GM06990 (cell line): Measurements from ENCODE around the gene WDFY2.

Experiments
- DNase-seq: peaks from one replicate; pipeline ENCODE4 v3.0.0-alpha.2; 2011; ENCODE audit not compliant: insufficient read length; ENCODE audit errors: extremely low read depth
- H3K27me3 ChIP-seq: replicated peaks from 2 replicates; pipeline ENCODE4 v1.6.0; 2011; ENCODE audit warnings: low read length; ENCODE audit not compliant: control insufficient read depth, insufficient read depth
- H3K36me3 ChIP-seq: 2 replicates; pipeline ENCODE4 v1.5.1; 2011; ENCODE audit warnings: low read length; ENCODE audit not compliant: control insufficient read depth, insufficient read depth
- H3K4me3 ChIP-seq: replicated peaks from 2 replicates; pipeline ENCODE4 v1.5.1; 2011; ENCODE audit warnings: low read depth, mild to moderate bottlenecking, control low read depth, low read length
- TF ChIP-seq, protein P1 (sequence below): IDR thresholded peaks from 2 replicates; pipeline ENCODE4 v1.5.1; 2011; ENCODE audit warnings: low read length, control low read depth, mild to moderate bottlenecking, inconsistent platforms; ENCODE audit not compliant: insufficient read depth, poor library complexity, severe bottlenecking

Gene WDFY2

GRCh38 chr13:51773515-51773914, 189.3 kb downstream of the WDFY2 start:
- TF ChIP-seq, protein P1, sequence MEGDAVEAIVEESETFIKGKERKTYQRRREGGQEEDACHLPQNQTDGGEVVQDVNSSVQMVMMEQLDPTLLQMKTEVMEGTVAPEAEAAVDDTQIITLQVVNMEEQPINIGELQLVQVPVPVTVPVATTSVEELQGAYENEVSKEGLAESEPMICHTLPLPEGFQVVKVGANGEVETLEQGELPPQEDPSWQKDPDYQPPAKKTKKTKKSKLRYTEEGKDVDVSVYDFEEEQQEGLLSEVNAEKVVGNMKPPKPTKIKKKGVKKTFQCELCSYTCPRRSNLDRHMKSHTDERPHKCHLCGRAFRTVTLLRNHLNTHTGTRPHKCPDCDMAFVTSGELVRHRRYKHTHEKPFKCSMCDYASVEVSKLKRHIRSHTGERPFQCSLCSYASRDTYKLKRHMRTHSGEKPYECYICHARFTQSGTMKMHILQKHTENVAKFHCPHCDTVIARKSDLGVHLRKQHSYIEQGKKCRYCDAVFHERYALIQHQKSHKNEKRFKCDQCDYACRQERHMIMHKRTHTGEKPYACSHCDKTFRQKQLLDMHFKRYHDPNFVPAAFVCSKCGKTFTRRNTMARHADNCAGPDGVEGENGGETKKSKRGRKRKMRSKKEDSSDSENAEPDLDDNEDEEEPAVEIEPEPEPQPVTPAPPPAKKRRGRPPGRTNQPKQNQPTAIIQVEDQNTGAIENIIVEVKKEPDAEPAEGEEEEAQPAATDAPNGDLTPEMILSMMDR, result no peak
- DNase-seq, result no peak
- Histone ChIP-seq H3K27me3 (no peaks in the 10 kb centered on the region), H3K4me3 (no peak overlapping the region), H3K36me3 (no peaks in the 10 kb centered on the region; the same call in 1 of the 2 replicates)

- TF ChIP-seq, protein P1, result no peak
- Histone ChIP-seq H3K4me3 (no peak overlapping the region), H3K36me3 (no peaks in the 10 kb centered on the region)
These were observed 191.9 kb downstream of the WDFY2 start for GRCh38 chr13:51776179-51776578.

DNA sequence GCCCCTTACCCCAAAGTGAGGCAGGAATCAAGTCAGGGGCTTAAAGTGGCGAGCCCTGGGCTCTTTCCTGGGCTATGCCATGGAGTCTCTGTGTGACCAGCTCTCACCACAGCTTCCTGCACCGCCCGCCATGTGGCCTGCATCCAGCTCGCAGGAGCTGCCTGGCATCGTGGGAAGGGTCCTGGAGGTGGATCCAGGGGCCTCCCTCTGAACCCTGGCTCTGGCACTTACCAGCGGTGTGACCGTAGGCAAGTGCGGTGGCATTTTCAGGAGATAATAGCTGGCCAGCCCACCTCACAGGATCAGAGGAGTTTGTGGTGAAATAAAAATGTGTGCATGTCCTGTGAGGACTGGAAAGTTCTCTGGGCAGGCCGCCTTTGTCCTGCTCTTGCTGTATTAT, 193.7 kb downstream of the WDFY2 start:
- Histone ChIP-seq H3K36me3 (no peaks in the 10 kb centered on the region), H3K4me3 (no peak overlapping the region), H3K27me3 (no peaks in the 10 kb centered on the region)
- TF ChIP-seq, protein P1, result no peak
- no peak for DNase-seq

More at GRCh38 chr13:51776179-51776578, 191.9 kb downstream of the WDFY2 start:
- DNase-seq, result no peak
- no peaks in the 10 kb centered on the region for H3K27me3 ChIP-seq

GRCh38 chr13:51778392-51778791, 194.1 kb downstream of the WDFY2 start:
- no peak overlapping the region for H3K4me3 ChIP-seq
- no peak for DNase-seq
- H3K27me3 ChIP-seq, result no peaks in the 10 kb centered on the region
- H3K36me3 ChIP-seq, result no peaks in the 10 kb centered on the region
- TF ChIP-seq, protein P1, result no peak

DNA sequence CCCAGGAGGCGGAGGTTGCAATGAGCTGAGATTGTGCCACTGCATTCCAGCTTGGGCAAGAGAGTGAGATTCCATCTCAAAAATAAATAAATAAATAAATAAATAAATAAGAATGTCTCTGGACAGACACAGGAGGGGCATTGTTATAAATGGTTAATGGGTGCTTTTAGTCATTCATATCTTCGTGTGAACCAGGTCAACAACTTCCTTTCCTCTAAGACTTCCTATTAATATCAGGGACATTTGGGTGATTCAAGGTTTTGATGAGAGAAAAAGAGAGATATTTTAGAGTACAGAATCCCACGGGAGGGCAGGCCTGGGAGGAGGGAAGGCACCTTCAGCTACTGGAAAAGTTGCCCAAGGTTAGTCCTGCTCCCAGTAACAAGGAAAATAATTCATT, 195.8 kb downstream of the WDFY2 start:
- H3K27me3 ChIP-seq, result no peaks in the 10 kb centered on the region
- no peak for DNase-seq
- TF ChIP-seq, protein P1, result no peak
- H3K36me3 ChIP-seq, result no peaks in the 10 kb centered on the region
- no peak overlapping the region for H3K4me3 ChIP-seq
